ENCODE data around the gene LGR4.

LGR4 gene

GRCh38 chr11:27401280-27401832 is 71.2 kb downstream of the LGR4 start:
- DNase-seq (ENCODE audit: low spot score): no peak

- no peak for DNase-seq (ENCODE audit: low spot score)
These were observed 74.2 kb downstream of the LGR4 start for GRCh38 chr11:27398400-27398770.

GRCh38 chr11:27397624-27398399 is 74.8 kb downstream of the LGR4 start:
- DNase-seq (ENCODE audit: low spot score): no peak

GRCh38 chr11:27396259-27396839 is 76.2 kb downstream of the LGR4 start:
- DNase-seq (ENCODE audit: low spot score): no peak

- no peak for DNase-seq (ENCODE audit: low spot score)
These were observed 76.9 kb downstream of the LGR4 start for GRCh38 chr11:27395556-27396258.

- no peak for DNase-seq (ENCODE audit: low spot score)
These were observed 77.8 kb downstream of the LGR4 start for GRCh38 chr11:27394781-27395228.

GRCh38 chr11:27392278-27393114 is 80.1 kb downstream of the LGR4 start:
- no peak for DNase-seq (ENCODE audit: low spot score)

GRCh38 chr11:27391331-27392015 is 81.1 kb downstream of the LGR4 start:
- DNase-seq (ENCODE audit: low spot score): no peak

- DNase-seq (ENCODE audit: low spot score): no peak
These were observed 82.0 kb downstream of the LGR4 start for GRCh38 chr11:27390318-27391295.

- DNase-seq (ENCODE audit: low spot score): no peak
These were observed 83.7 kb downstream of the LGR4 start for GRCh38 chr11:27388869-27389268.

GRCh38 chr11:27388001-27388400 is 84.6 kb downstream of the LGR4 start:
- DNase-seq (ENCODE audit: low spot score): no peak

GRCh38 chr11:27387362-27387761 is 85.2 kb downstream of the LGR4 start:
- no peak for DNase-seq (ENCODE audit: low spot score)

GRCh38 chr11:27386181-27386845 is 86.3 kb downstream of the LGR4 start:
- DNase-seq (ENCODE audit: low spot score): no peak

- no peak for DNase-seq (ENCODE audit: low spot score)
These were observed 87.3 kb downstream of the LGR4 start for GRCh38 chr11:27385245-27385644.

- DNase-seq (ENCODE audit: low spot score): no peak
These were observed 88.4 kb downstream of the LGR4 start for GRCh38 chr11:27384227-27384626.

- no peak for DNase-seq (ENCODE audit: low spot score)
These were observed 88.9 kb downstream of the LGR4 start for GRCh38 chr11:27383645-27384044.

GRCh38 chr11:27381238-27381666 is 91.3 kb downstream of the LGR4 start:
- DNase-seq (ENCODE audit: low spot score): no peak

GRCh38 chr11:27380771-27381170 is 91.8 kb downstream of the LGR4 start:
- no peak for DNase-seq (ENCODE audit: low spot score)

GRCh38 chr11:27379449-27379848 is 93.1 kb downstream of the LGR4 start:
- DNase-seq (ENCODE audit: low spot score): no peak

GRCh38 chr11:27375370-27375769 is 97.2 kb downstream of the LGR4 start:
- no peak for DNase-seq (ENCODE audit: low spot score)

All from ecto neural progenitor cell (in vitro differentiated cells).